Gastrocnemius medialis (tissue), 4 donors: ENCODE results near the gene WIF1. TPM values are rescaled to one million over a fixed set of nuclear protein-coding genes. Genes with fewer than 3 reads are reported as not detected.

Source experiments
- ATAC-seq, 2 donors: fragments of 150-250 bp; one replicate each; pipeline ENCODE4 v1.9.1; 2016
- DNase-seq, 2 donors: peaks; one replicate each; pipeline ENCODE4 v3.0.0-alpha.2; 2019
- H3K27ac ChIP-seq, 4 donors: fragments of 200-600 bp; sonication (generic); 1 replicate in 1 of 4; 2 replicates in 3 of 4; pipeline ENCODE4 v1.5.1; 2016 to 2018; ENCODE audit warnings: mild to moderate bottlenecking in 2 of 4, moderate library complexity in 1 of 4
- H3K27me3 ChIP-seq, 3 donors: fragments of 200-600 bp; sonication (generic) in 2 of 3; 1 replicate in 1 of 3; 2 replicates in 2 of 3; pipeline versions ENCODE4 v1.5.1 to v1.6.0; 2016 to 2019; ENCODE audit warnings: mild to moderate bottlenecking in 1 of 3, moderate library complexity in 1 of 3
- H3K36me3 ChIP-seq, 2 donors: fragments of 200-600 bp; sonication (generic) in 1 of 2; one replicate each; pipeline ENCODE4 v1.5.1; 2017 to 2018
- H3K4me1 ChIP-seq, 2 donors: fragments of 200-600 bp; sonication (generic) in 1 of 2; one replicate each; pipeline ENCODE4 v1.5.1; 2016 to 2017; ENCODE audit warnings: mild to moderate bottlenecking in 2 of 2
- H3K4me3 ChIP-seq, 4 donors: fragments of 200-600 bp; sonication (generic) in 3 of 4; 1 replicate in 1 of 4; 2 replicates in 3 of 4; pipeline ENCODE4 v1.5.1; 2016 to 2019; ENCODE audit warnings: mild to moderate bottlenecking in 2 of 4
- H3K9me3 ChIP-seq, 3 donors: fragments of 200-600 bp; sonication (generic) in 2 of 3; 1 replicate in 1 of 3; 2 replicates in 2 of 3; pipeline ENCODE4 v1.5.1; 2016 to 2019
- POLR2A ChIP-seq, 2 donors: fragments of 450-650 bp; IDR thresholded peaks; one replicate each; pipeline ENCODE4 v1.6.1; 2017; ENCODE audit warnings: antibody characterized with exemption in 2 of 2, mild to moderate bottlenecking in 2 of 2, moderate library complexity in 2 of 2
- in situ Hi-C, 4 donors: fragments of 200-750 bp; cut with MboI; loops; one replicate each; pipeline versions ENCODE4 v1.15.0 to v1.8.0; 2017; ENCODE audit warnings: low sequenced_read_pairs in 4 of 4
- intact Hi-C: fragments of 100-400 bp; cut with DNase I; formaldehyde crosslinking; loops from one replicate; pipeline ENCODE4 v1.15.1; 2023; ENCODE audit warnings: low total_unique reads
- total RNA-seq, 4 donors: library from RNA; depleted of rRNA; stranded (reverse); fragments of >200 nt; gene quantifications; one replicate each; pipeline versions ENCODE4 v1.1.0 to v1.2.3, GENCODE V29; 2016
- TF ChIP-seq, protein P1 (sequence below), 5 experiments: fragments of 450-650 bp in 3 of 5; fragments of 200-600 bp in 2 of 5; sonication (generic) in 2 of 5; IDR thresholded peaks in 4 of 5; conservative IDR thresholded peaks in 1 of 5; 1 replicate in 4 of 5; 2 replicates in 1 of 5; pipeline ENCODE4 v1.5.1; 2016 to 2019; ENCODE audit warnings: antibody characterized with exemption in 5 of 5, mild to moderate bottlenecking in 3 of 5, moderate library complexity in 3 of 5

Gene WIF1
- total RNA-seq, 4 donors from 2014 or later: not detected

DNA sequence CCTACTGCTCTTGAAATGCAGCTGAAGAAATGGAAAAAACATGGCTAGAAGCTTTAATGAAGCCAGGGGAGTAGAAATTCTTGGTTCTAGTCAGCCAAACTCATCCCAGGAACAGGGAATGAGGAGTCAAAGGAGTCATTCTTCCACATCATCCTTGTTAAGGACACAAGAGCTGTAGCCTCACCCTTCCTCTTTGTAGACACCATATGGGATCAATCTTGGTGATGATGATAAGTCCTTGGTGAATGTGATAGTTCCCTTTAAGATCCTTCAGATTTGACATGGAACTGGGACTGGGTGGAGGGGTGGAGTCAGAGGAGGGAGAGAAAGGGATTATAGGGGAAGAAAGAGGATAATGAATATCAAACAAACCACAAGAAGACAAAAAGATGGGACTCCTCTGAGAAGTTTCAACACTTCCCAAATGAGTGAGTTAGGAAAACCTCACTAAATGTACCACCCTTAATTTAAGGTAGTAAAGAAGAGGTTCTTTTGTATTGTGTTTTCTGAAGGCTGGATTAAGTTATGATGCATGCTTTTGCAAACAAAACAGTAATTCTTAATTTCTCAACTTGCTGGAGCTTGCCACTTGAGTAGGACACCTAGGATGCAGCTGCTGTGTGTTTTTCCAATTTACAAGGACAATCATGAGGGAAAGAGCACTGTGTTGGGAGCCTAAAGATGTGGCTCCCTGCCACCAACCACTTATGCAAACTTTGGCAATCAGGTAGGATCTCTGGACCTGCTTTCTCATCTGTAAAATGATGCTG, 104.0 kb downstream of the WIF1 start:
- no peaks in the 10 kb centered on the region for H3K36me3 ChIP-seq
- no peak overlapping the region for H3K27ac ChIP-seq
- DNase-seq (no peak), ATAC-seq (no peak)
- intact Hi-C loops (no loop called here), in situ Hi-C loops (no loop called here)
- H3K27me3 ChIP-seq: peaks cover 0 to 5% (median 0%) of the 10 kb centered on the region in 3 donors
- no peak overlapping the region for H3K4me3 ChIP-seq
- H3K4me1 ChIP-seq: no peaks in the 10 kb centered on the region
- TF ChIP-seq, protein P1, sequence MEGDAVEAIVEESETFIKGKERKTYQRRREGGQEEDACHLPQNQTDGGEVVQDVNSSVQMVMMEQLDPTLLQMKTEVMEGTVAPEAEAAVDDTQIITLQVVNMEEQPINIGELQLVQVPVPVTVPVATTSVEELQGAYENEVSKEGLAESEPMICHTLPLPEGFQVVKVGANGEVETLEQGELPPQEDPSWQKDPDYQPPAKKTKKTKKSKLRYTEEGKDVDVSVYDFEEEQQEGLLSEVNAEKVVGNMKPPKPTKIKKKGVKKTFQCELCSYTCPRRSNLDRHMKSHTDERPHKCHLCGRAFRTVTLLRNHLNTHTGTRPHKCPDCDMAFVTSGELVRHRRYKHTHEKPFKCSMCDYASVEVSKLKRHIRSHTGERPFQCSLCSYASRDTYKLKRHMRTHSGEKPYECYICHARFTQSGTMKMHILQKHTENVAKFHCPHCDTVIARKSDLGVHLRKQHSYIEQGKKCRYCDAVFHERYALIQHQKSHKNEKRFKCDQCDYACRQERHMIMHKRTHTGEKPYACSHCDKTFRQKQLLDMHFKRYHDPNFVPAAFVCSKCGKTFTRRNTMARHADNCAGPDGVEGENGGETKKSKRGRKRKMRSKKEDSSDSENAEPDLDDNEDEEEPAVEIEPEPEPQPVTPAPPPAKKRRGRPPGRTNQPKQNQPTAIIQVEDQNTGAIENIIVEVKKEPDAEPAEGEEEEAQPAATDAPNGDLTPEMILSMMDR (IDR thresholded peaks at IDR 0.05 in 4 of 5, conservative IDR thresholded peaks at IDR 0.05 in 1 of 5): no peak
- TF ChIP-seq POLR2A (IDR thresholded peaks at IDR 0.05): no peak
- H3K9me3 ChIP-seq: no peaks in the 10 kb centered on the region

DNA sequence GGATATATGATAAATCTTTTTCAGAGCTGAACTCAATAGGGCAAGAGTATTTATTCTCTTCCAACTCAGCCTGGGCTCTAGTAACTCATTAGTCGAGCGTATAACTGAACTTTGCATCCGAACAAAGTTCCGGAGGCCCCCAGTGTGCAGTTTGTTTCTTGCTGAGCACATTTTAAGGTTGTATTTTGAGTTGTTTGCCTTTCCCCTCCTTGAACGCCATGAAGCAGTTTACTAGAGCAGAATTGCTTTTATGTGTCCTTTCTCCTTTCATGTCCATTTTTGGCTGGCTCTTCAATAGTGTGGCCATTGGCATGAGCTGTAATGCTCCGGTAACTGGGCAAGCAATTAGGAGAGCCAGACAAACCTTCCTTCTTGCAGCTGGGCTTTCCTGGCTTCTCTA, 105.3 kb downstream of the WIF1 start:
- no peak for ATAC-seq
- intact Hi-C loops (no loop called here), in situ Hi-C loops (no loop called here)
- TF ChIP-seq, protein P1 (IDR thresholded peaks at IDR 0.05 in 4 of 5, conservative IDR thresholded peaks at IDR 0.05 in 1 of 5): no peak
- TF ChIP-seq POLR2A (IDR thresholded peaks at IDR 0.05): no peak
- Histone ChIP-seq H3K4me3 (no peak overlapping the region), H3K9me3 (no peaks in the 10 kb centered on the region), H3K27ac (no peak overlapping the region), H3K36me3 (no peaks in the 10 kb centered on the region), H3K4me1 (no peaks in the 10 kb centered on the region), H3K27me3 (peaks cover 0 to 5% (median 0%) of the 10 kb centered on the region in 3 donors)
- DNase-seq: no peak

DNA sequence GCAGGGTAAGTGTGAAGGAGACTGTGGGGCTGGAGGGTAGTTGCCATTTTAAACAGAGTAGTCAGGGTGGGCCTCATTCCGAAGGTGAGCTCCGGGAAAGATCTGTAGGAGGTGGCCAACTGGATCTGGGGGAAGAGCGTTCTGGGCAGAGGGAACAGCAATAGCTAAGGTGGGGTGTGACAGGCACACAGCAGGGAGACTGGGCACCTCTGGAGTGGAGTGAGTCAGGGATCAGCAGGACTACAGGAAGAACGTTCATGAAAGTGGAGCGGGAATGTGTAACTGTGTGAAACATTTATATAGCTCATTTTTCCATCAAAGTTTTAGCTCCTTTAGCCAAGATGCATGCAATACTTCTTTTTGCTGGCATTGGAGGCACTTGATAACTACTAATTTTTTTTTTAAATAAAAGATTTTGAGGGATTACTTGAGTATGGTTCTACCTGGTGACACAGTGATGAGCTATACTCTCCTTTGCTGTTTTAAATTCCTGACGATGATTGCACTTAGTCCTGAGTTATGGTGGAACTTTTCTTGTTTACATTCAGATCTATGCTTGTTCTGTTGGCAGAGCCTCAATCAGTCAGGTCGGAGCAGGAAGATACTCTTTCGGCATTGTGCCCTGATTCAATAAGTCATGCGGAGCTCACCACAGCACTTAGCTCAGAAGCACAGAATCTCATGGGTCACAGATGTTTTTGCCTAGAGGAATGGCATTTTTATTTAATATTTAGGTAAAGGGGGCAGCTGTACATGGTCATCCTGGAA, 106.4 kb downstream of the WIF1 start:
- in situ Hi-C loops: no loop called here

DNA sequence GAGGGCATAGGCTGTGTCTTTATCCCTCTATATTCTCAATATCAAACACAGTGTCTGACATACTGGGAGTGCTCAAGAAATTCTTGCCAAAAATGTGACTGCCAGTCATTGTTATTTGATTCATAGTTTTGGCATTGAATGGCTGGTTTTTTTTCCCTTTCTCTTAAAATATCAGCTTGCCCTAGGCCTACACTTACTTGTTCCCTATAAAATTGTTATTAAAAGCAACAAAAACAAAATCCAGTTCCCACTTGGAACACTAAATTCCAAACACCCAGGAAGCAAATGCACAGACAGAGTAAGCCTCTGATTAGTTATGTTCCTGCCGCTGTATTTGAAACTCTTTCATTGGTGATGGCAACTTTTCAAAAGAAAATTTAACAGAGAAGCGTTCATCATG, 110.7 kb downstream of the WIF1 start:
- TF ChIP-seq, protein P1 (IDR thresholded peaks at IDR 0.05 in 4 of 5, conservative IDR thresholded peaks at IDR 0.05 in 1 of 5): no peak
- no peak for TF ChIP-seq POLR2A (IDR thresholded peaks at IDR 0.05)
- DNase-seq (no peak), ATAC-seq (no peak)
- H3K4me3 ChIP-seq: no peak overlapping the region
- H3K27ac ChIP-seq: no peak overlapping the region
- H3K4me1 ChIP-seq: no peaks in the 10 kb centered on the region
- H3K36me3 ChIP-seq: no peaks in the 10 kb centered on the region
- H3K9me3 ChIP-seq: no peaks in the 10 kb centered on the region
- intact Hi-C loops: no loop called here
- peaks cover 0 to 2% (median 0%) of the 10 kb centered on the region in 3 donors for H3K27me3 ChIP-seq
- in situ Hi-C loops: no loop called here

More for the DNA sequence above, 106.4 kb downstream of the WIF1 start:
- TF ChIP-seq, protein P1 (IDR thresholded peaks at IDR 0.05 in 4 of 5, conservative IDR thresholded peaks at IDR 0.05 in 1 of 5): no peak
- TF ChIP-seq POLR2A (IDR thresholded peaks at IDR 0.05): no peak
- H3K4me1 ChIP-seq: no peaks in the 10 kb centered on the region
- DNase-seq (no peak), ATAC-seq (no peak)
- intact Hi-C loops: no loop called here
- no peak overlapping the region for H3K27ac ChIP-seq
- H3K9me3 ChIP-seq: no peaks in the 10 kb centered on the region
- H3K36me3 ChIP-seq: no peaks in the 10 kb centered on the region
- H3K4me3 ChIP-seq: no peak overlapping the region
- H3K27me3 ChIP-seq: peaks cover 0 to 5% (median 0%) of the 10 kb centered on the region in 3 donors
